A549 treated with AZD2906 at 1 μM for 4 hours (cell line): ENCODE measurements around the gene SLC34A3. TPM values are rescaled to one million over a fixed set of nuclear protein-coding genes. Genes with fewer than 3 reads are reported as not detected.

Experiments used
- total RNA-seq: library from RNA; stranded (reverse); fragments of 200-300 nt; extraction: Qiagen RNA extraction; gene quantifications from 5 replicates; pipeline ENCODE4 v1.2.3, GENCODE V29; 2022

SLC34A3 gene
- total RNA-seq: 0.03 to 0.15 TPM (median 0.10 TPM) in 4 of 5 replicates, not detected in the other

GRCh38 chr9:137230705-137231371, at the start of gene SLC34A3:
TSS of gene SLC34A3 (plus strand) at chr9:137230901. CDS start at chr9:137231703, 802 bp downstream.

GRCh38 chr9:137188490-137189296, 42.0 kb upstream of the SLC34A3 start, which contains the start of the genes ANAPC2 and SSNA1:
TSS of gene ANAPC2 (minus strand) at chr9:137188560. CDS start at chr9:137188532, 28 bp downstream.
TSS of gene SSNA1 (plus strand) at chr9:137188676. CDS start at chr9:137188727, 51 bp downstream.

GRCh38 chr9:137200311-137201204, 30.1 kb upstream of the SLC34A3 start, which contains the start of gene TPRN:
TSS of gene TPRN (minus strand) at chr9:137200741. CDS start at chr9:137200711, 30 bp downstream.

GRCh38 chr9:137205126-137206069, 25.3 kb upstream of the SLC34A3 start, which contains the start of the genes NDOR1 and TMEM203:
TSS of gene NDOR1 (plus strand) at chr9:137205700. CDS start at chr9:137205778, 78 bp downstream.
TSS of gene TMEM203 (minus strand) at chr9:137205648. CDS start at chr9:137205414, 234 bp downstream.

GRCh38 chr9:137222190-137223077, 8.3 kb upstream of the SLC34A3 start, which contains the start of gene RNF208:
TSS of gene RNF208 (minus strand) at chr9:137222240. CDS start at chr9:137221212, 1,028 bp downstream.

GRCh38 chr9:137224830-137225694, 5.6 kb upstream of the SLC34A3 start, which contains the start of gene CYSRT1:
TSS of gene CYSRT1 (plus strand) at chr9:137225174. CDS start at chr9:137225622, 448 bp downstream.

GRCh38 chr9:137227054-137227852, 3.4 kb upstream of the SLC34A3 start, which contains the start of gene RNF224:
TSS of gene RNF224 (plus strand) at chr9:137227502. CDS start at chr9:137228336, 834 bp downstream.

GRCh38 chr9:137240841-137241489, 10.3 kb downstream of the SLC34A3 start, which contains the start of gene TUBB4B:
TSS of gene TUBB4B (plus strand) at chr9:137241287. CDS start at chr9:137241361, 74 bp downstream.

GRCh38 chr9:137251194-137251461, 20.4 kb downstream of the SLC34A3 start, which contains the start of gene STPG3:
TSS of gene STPG3 (plus strand) at chr9:137251286. CDS start at chr9:137251287, 1 bp downstream.

GRCh38 chr9:137254624-137255447, 24.1 kb downstream of the SLC34A3 start, which contains the start of gene NELFB:
TSS of gene NELFB (plus strand) at chr9:137255327.

GRCh38 chr9:137277329-137278041, 46.8 kb downstream of the SLC34A3 start, which contains the start of gene TOR4A:
TSS of gene TOR4A (plus strand) at chr9:137277726. CDS start at chr9:137278690, 964 bp downstream.

